Gastrocnemius medialis (tissue), 4 donors: ENCODE results near the gene CSNK2A2. TPM values are rescaled to one million over a fixed set of nuclear protein-coding genes. Genes with fewer than 3 reads are reported as not detected.

Experiments
- ATAC-seq, 2 donors: fragments of 150-250 bp; one replicate each; pipeline ENCODE4 v1.9.1; 2016
- DNase-seq, 2 donors: peaks; one replicate each; pipeline ENCODE4 v3.0.0-alpha.2; 2019
- H3K27ac ChIP-seq, 4 donors: fragments of 200-600 bp; sonication (generic); 1 replicate in 1 of 4; 2 replicates in 3 of 4; pipeline ENCODE4 v1.5.1; 2016 to 2018; ENCODE audit warnings: mild to moderate bottlenecking in 2 of 4, moderate library complexity in 1 of 4
- H3K27me3 ChIP-seq, 3 donors: fragments of 200-600 bp; sonication (generic) in 2 of 3; 1 replicate in 1 of 3; 2 replicates in 2 of 3; pipeline versions ENCODE4 v1.5.1 to v1.6.0; 2016 to 2019; ENCODE audit warnings: mild to moderate bottlenecking in 1 of 3, moderate library complexity in 1 of 3
- H3K36me3 ChIP-seq, 2 donors: fragments of 200-600 bp; sonication (generic) in 1 of 2; one replicate each; pipeline ENCODE4 v1.5.1; 2017 to 2018
- H3K4me1 ChIP-seq, 2 donors: fragments of 200-600 bp; sonication (generic) in 1 of 2; one replicate each; pipeline ENCODE4 v1.5.1; 2016 to 2017; ENCODE audit warnings: mild to moderate bottlenecking in 2 of 2
- H3K4me3 ChIP-seq, 4 donors: fragments of 200-600 bp; sonication (generic) in 3 of 4; 1 replicate in 1 of 4; 2 replicates in 3 of 4; pipeline ENCODE4 v1.5.1; 2016 to 2019; ENCODE audit warnings: mild to moderate bottlenecking in 2 of 4
- H3K9me3 ChIP-seq, 3 donors: fragments of 200-600 bp; sonication (generic) in 2 of 3; 1 replicate in 1 of 3; 2 replicates in 2 of 3; pipeline ENCODE4 v1.5.1; 2016 to 2019
- CTCF ChIP-seq, 5 experiments: fragments of 450-650 bp in 3 of 5; fragments of 200-600 bp in 2 of 5; sonication (generic) in 2 of 5; IDR thresholded peaks in 4 of 5; conservative IDR thresholded peaks in 1 of 5; 1 replicate in 4 of 5; 2 replicates in 1 of 5; pipeline ENCODE4 v1.5.1; 2016 to 2019; ENCODE audit warnings: antibody characterized with exemption in 5 of 5, mild to moderate bottlenecking in 3 of 5, moderate library complexity in 3 of 5
- POLR2A ChIP-seq, 2 donors: fragments of 450-650 bp; IDR thresholded peaks; one replicate each; pipeline ENCODE4 v1.6.1; 2017; ENCODE audit warnings: antibody characterized with exemption in 2 of 2, mild to moderate bottlenecking in 2 of 2, moderate library complexity in 2 of 2
- in situ Hi-C, 4 donors: fragments of 200-750 bp; cut with MboI; loops; one replicate each; pipeline versions ENCODE4 v1.15.0 to v1.8.0; 2017; ENCODE audit warnings: low sequenced_read_pairs in 4 of 4
- intact Hi-C: fragments of 100-400 bp; cut with DNase I; formaldehyde crosslinking; loops from one replicate; pipeline ENCODE4 v1.15.1; 2023; ENCODE audit warnings: low total_unique reads
- total RNA-seq, 4 donors: library from RNA; depleted of rRNA; stranded (reverse); fragments of >200 nt; gene quantifications; one replicate each; pipeline versions ENCODE4 v1.1.0 to v1.2.3, GENCODE V29; 2016

Gene CSNK2A2
- total RNA-seq, 4 donors from 2014 or later: 14.0 to 29.5 (median 20.4) TPM

DNA sequence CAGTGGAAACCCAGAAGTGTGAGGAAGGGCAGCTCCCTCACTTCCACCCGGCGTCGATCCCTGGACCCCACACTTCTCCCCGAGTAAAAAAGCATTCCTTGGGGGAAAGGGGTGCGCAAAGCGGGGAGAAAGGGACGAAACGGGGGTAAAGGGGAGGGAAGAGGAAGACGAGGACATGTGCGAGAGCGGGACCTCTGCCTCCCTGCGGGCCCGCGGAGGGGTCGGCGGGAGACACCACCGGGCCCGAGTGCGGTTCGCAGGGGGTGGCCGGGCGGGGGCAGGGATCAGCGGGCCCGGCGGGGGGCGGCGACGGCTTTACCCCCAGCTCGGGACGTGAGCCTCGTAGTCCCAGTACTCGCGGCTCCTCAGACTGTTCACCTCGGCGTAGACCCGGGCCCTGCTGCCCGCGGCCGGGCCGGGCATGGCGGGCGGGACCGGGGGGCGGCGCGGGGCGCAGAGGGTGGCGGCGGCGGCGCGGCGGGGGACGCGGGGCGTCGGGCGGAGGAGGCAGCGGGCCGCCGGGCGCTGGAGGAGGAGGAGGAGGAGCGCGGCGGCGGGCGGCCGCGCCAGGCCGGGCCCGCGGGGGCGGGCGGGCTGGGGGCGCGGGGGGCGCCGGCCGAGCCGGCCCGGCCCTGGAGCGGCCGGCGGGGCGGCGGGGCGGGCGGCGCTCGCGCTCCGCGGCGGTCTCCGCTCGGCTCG is 443 bp downstream of the CSNK2A2 start:
- ATAC-seq: peak; percentile 62 to 65
- intact Hi-C loops: loop anchor here (1.0 to 5.0 kb wide), 4 partner anchors 9 to 175 kb away; partner anchors contain the start of gene CFAP20
- H3K27ac ChIP-seq: peak overlapping the region in 3 of 4 donors; percentile 21 to 61 (median 59)

DNA sequence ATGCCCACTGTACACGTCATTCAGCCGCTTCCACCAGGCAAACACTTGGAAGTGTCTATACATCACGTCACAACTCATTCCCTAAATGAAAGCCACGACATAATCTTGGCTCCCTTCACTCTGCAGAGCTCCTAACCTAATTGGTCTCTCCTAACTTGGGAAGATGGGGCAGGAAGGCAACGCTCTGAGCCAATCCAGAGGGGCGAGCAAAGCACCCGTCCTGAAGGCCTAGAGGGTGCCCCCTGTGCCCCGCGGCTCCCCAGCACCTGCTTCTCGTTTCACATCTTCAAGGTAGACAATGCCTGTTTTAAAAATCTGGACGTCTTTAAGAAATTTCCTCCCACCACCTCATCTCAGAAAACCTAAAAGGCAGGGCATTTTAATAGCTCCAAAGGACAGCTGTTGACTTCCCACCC is 1.0 kb downstream of the CSNK2A2 start:
- Histone ChIP-seq H3K36me3 (peaks cover 0 to 39% of the 10 kb centered on the region in 2 donors), H3K4me3 (peak overlapping the region; percentile 67 to 85 (median 78)), H3K27me3 (no peaks in the 10 kb centered on the region), H3K4me1 (peaks cover 9% of the 10 kb centered on the region in 2 donors), H3K27ac (peak overlapping the region in 2 of 4 donors; percentile 21 to 51), H3K9me3 (no peaks in the 10 kb centered on the region)
- intact Hi-C loops (loop anchor here (5.0 kb wide), 2 partner anchors 70 to 175 kb away; partner anchors contain the start of gene CFAP20), in situ Hi-C loops (no loop called here)
- DNase-seq (no peak), ATAC-seq (no peak)
- TF ChIP-seq POLR2A (IDR thresholded peaks at IDR 0.05) (no peak), CTCF (IDR thresholded peaks at IDR 0.05 in 4 of 5, conservative IDR thresholded peaks at IDR 0.05 in 1 of 5) (no peak)

More for the DNA sequence above, 443 bp downstream of the CSNK2A2 start:
- no peak for DNase-seq
- in situ Hi-C loops: no loop called here
- H3K4me3 ChIP-seq: peak overlapping the region; percentile 67 to 85 (median 78)
- peaks cover 9% of the 10 kb centered on the region in 2 donors for H3K4me1 ChIP-seq
- no peaks in the 10 kb centered on the region for H3K9me3 ChIP-seq
- H3K36me3 ChIP-seq: peaks cover 0 to 33% of the 10 kb centered on the region in 2 donors
- H3K27me3 ChIP-seq: no peaks in the 10 kb centered on the region
- no peak for TF ChIP-seq CTCF (IDR thresholded peaks at IDR 0.05 in 4 of 5, conservative IDR thresholded peaks at IDR 0.05 in 1 of 5)
- no peak for TF ChIP-seq POLR2A (IDR thresholded peaks at IDR 0.05)

DNA sequence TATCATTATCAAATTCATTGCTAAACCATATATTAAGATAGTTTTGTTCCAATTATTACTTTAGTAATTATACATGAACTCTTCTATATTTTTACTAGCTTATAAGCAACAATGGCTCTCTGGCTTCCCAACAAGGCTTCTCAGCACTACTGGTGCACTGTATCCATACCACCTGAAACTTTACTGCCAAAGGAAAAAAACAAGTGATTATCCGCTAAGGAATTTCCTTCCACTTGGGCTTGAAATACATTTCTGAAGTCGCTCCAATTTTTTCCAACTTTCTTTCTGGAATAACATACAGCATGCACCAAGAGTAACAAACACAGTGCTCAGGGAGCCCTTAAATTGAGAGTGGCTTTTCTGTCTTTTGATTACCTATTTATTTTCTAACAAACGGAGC is 2.1 kb downstream of the CSNK2A2 start:
- no peak overlapping the region for H3K27ac ChIP-seq
- H3K27me3 ChIP-seq: no peaks in the 10 kb centered on the region
- H3K36me3 ChIP-seq: peaks cover 0 to 45% of the 10 kb centered on the region in 2 donors
- DNase-seq (no peak), ATAC-seq (no peak)
- intact Hi-C loops: loop anchor here (5.0 kb wide), 2 partner anchors 68 to 173 kb away; partner anchors contain the start of gene CFAP20
- no peak for TF ChIP-seq CTCF (IDR thresholded peaks at IDR 0.05 in 4 of 5, conservative IDR thresholded peaks at IDR 0.05 in 1 of 5)
- no peak for TF ChIP-seq POLR2A (IDR thresholded peaks at IDR 0.05)
- peaks cover 9% of the 10 kb centered on the region in 2 donors for H3K4me1 ChIP-seq
- no peak overlapping the region for H3K4me3 ChIP-seq
- no peaks in the 10 kb centered on the region for H3K9me3 ChIP-seq
- in situ Hi-C loops: no loop called here

- DNase-seq: no peak
- H3K4me1 ChIP-seq: peaks cover 9 to 12% of the 10 kb centered on the region in 2 donors
- H3K27ac ChIP-seq: no peak overlapping the region
- intact Hi-C loops: loop anchor here (5.0 kb wide), 2 partner anchors 68 to 173 kb away; partner anchors contain the start of gene CFAP20
- H3K36me3 ChIP-seq: peaks cover 0 to 45% of the 10 kb centered on the region in 2 donors
- no peaks in the 10 kb centered on the region for H3K9me3 ChIP-seq
- TF ChIP-seq POLR2A (IDR thresholded peaks at IDR 0.05) (no peak), CTCF (IDR thresholded peaks at IDR 0.05 in 4 of 5, conservative IDR thresholded peaks at IDR 0.05 in 1 of 5) (no peak)
- H3K27me3 ChIP-seq: no peaks in the 10 kb centered on the region
- in situ Hi-C loops: no loop called here
- no peak for ATAC-seq
- no peak overlapping the region for H3K4me3 ChIP-seq
Measured at GRCh38 chr16:58195344-58195743, 2.6 kb downstream of the CSNK2A2 start.
